ENCODE measurements around the gene SNX11. TPM values are rescaled to one million over a fixed set of nuclear protein-coding genes. Genes with fewer than 3 reads are reported as not detected.

Gene SNX11
- total and polyA plus RNA-seq, 2 of the 8 experiments (the other 6 are each of a cell fraction or from before 2014, with no cell fraction given), result 21.1 to 21.4 TPM

DNA sequence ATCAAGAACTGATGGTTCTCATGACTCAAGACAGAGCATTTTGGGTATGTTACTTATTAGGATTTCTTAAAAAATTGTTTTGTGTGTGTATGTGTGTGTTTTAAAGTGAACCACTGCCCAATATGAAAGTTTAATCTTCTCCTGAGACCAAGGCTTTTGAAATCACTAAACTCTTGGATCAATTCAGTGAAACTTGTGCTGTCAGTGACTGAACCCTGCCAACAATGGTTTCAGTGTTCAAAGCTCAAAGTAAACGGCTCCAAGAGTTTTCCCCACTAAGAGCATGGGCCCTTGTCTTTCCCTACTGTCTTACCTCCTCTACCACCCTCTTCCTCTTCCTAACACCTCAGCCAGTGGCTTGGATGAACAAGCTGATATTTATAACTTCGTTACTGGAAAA is 37.4 kb upstream of the SNX11 start (continued):
- TF ChIP-seq, protein P1, sequence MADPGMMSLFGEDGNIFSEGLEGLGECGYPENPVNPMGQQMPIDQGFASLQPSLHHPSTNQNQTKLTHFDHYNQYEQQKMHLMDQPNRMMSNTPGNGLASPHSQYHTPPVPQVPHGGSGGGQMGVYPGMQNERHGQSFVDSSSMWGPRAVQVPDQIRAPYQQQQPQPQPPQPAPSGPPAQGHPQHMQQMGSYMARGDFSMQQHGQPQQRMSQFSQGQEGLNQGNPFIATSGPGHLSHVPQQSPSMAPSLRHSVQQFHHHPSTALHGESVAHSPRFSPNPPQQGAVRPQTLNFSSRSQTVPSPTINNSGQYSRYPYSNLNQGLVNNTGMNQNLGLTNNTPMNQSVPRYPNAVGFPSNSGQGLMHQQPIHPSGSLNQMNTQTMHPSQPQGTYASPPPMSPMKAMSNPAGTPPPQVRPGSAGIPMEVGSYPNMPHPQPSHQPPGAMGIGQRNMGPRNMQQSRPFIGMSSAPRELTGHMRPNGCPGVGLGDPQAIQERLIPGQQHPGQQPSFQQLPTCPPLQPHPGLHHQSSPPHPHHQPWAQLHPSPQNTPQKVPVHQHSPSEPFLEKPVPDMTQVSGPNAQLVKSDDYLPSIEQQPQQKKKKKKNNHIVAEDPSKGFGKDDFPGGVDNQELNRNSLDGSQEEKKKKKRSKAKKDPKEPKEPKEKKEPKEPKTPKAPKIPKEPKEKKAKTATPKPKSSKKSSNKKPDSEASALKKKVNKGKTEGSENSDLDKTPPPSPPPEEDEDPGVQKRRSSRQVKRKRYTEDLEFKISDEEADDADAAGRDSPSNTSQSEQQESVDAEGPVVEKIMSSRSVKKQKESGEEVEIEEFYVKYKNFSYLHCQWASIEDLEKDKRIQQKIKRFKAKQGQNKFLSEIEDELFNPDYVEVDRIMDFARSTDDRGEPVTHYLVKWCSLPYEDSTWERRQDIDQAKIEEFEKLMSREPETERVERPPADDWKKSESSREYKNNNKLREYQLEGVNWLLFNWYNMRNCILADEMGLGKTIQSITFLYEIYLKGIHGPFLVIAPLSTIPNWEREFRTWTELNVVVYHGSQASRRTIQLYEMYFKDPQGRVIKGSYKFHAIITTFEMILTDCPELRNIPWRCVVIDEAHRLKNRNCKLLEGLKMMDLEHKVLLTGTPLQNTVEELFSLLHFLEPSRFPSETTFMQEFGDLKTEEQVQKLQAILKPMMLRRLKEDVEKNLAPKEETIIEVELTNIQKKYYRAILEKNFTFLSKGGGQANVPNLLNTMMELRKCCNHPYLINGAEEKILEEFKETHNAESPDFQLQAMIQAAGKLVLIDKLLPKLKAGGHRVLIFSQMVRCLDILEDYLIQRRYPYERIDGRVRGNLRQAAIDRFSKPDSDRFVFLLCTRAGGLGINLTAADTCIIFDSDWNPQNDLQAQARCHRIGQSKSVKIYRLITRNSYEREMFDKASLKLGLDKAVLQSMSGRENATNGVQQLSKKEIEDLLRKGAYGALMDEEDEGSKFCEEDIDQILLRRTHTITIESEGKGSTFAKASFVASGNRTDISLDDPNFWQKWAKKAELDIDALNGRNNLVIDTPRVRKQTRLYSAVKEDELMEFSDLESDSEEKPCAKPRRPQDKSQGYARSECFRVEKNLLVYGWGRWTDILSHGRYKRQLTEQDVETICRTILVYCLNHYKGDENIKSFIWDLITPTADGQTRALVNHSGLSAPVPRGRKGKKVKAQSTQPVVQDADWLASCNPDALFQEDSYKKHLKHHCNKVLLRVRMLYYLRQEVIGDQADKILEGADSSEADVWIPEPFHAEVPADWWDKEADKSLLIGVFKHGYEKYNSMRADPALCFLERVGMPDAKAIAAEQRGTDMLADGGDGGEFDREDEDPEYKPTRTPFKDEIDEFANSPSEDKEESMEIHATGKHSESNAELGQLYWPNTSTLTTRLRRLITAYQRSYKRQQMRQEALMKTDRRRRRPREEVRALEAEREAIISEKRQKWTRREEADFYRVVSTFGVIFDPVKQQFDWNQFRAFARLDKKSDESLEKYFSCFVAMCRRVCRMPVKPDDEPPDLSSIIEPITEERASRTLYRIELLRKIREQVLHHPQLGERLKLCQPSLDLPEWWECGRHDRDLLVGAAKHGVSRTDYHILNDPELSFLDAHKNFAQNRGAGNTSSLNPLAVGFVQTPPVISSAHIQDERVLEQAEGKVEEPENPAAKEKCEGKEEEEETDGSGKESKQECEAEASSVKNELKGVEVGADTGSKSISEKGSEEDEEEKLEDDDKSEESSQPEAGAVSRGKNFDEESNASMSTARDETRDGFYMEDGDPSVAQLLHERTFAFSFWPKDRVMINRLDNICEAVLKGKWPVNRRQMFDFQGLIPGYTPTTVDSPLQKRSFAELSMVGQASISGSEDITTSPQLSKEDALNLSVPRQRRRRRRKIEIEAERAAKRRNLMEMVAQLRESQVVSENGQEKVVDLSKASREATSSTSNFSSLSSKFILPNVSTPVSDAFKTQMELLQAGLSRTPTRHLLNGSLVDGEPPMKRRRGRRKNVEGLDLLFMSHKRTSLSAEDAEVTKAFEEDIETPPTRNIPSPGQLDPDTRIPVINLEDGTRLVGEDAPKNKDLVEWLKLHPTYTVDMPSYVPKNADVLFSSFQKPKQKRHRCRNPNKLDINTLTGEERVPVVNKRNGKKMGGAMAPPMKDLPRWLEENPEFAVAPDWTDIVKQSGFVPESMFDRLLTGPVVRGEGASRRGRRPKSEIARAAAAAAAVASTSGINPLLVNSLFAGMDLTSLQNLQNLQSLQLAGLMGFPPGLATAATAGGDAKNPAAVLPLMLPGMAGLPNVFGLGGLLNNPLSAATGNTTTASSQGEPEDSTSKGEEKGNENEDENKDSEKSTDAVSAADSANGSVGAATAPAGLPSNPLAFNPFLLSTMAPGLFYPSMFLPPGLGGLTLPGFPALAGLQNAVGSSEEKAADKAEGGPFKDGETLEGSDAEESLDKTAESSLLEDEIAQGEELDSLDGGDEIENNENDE (IDR thresholded peaks at IDR 0.05; ENCODE audit: insufficient replicate concordance, low read length), result no peak
- TF ChIP-seq CHD2 (IDR thresholded peaks at IDR 0.05; ENCODE audit: low read length), result no peak
- no peak for TF ChIP-seq KDM4A (IDR thresholded peaks at IDR 0.05; ENCODE audit: low read depth, low read length, severe bottlenecking)
- TF ChIP-seq SRF (IDR thresholded peaks at IDR 0.05; ENCODE audit: low read depth, low read length), result no peak
- TF ChIP-seq, protein P2, sequence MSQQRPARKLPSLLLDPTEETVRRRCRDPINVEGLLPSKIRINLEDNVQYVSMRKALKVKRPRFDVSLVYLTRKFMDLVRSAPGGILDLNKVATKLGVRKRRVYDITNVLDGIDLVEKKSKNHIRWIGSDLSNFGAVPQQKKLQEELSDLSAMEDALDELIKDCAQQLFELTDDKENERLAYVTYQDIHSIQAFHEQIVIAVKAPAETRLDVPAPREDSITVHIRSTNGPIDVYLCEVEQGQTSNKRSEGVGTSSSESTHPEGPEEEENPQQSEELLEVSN (IDR thresholded peaks at IDR 0.05), result no peak
- TF ChIP-seq ZNF274 (IDR thresholded peaks at IDR 0.05; ENCODE audit: borderline replicate concordance, extremely low read depth, low read length), result no peak
- TF ChIP-seq RFX5 (IDR thresholded peaks at IDR 0.05; ENCODE audit: borderline replicate concordance, low read depth, low read length), result no peak
- TF ChIP-seq CREB1 (IDR thresholded peaks at IDR 0.05), result no peak
- no peak for TF ChIP-seq SP2 (IDR thresholded peaks at IDR 0.05; ENCODE audit: low read length)
- TF ChIP-seq HDAC2 (IDR thresholded peaks at IDR 0.05; ENCODE audit: borderline replicate concordance in 1 of 2, low read depth in 2 of 2, low read length in 2 of 2), result no peak
